Fibroblast of lung (primary cell): ENCODE data around the gene TP63.

Source experiments
- EZH2 ChIP-seq: IDR thresholded peaks from 2 replicates; pipeline ENCODE4 v1.5.1; 2012; ENCODE audit warnings: low read length, control low read depth, mild to moderate bottlenecking; ENCODE audit errors: missing control alignments
- TF ChIP-seq, protein P1 (sequence below), 2 donors: IDR thresholded peaks in 1 of 2; conservative IDR thresholded peaks in 1 of 2; 1 replicate in 1 of 2; 2 replicates in 1 of 2; pipeline ENCODE4 v1.5.1; 2011 to 2012; ENCODE audit warnings: low read length in 2 of 2, control low read depth in 1 of 2, inconsistent platforms in 1 of 2, low read depth in 1 of 2, mild to moderate bottlenecking in 1 of 2

DNA sequence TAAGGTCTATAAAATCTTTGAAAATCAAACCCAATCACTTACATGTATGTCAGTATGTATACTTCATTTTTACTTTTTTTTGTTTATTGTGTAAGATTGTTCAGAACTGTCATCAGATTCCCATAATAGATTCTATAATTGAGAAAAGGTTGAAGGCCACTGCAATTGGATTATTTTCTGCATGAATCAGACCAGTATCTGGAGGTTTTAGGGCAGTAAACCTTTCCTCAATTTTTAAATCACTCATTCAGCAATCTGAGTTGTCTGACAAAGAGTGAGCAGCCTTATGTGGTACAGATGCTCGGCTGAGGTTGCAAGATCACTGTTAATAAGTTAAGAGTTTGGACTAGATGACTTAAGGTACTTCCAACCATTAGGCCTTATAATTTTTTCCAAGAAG, 96.0 kb downstream of the TP63 start:
- TF ChIP-seq EZH2, result no peak
- TF ChIP-seq, protein P1, sequence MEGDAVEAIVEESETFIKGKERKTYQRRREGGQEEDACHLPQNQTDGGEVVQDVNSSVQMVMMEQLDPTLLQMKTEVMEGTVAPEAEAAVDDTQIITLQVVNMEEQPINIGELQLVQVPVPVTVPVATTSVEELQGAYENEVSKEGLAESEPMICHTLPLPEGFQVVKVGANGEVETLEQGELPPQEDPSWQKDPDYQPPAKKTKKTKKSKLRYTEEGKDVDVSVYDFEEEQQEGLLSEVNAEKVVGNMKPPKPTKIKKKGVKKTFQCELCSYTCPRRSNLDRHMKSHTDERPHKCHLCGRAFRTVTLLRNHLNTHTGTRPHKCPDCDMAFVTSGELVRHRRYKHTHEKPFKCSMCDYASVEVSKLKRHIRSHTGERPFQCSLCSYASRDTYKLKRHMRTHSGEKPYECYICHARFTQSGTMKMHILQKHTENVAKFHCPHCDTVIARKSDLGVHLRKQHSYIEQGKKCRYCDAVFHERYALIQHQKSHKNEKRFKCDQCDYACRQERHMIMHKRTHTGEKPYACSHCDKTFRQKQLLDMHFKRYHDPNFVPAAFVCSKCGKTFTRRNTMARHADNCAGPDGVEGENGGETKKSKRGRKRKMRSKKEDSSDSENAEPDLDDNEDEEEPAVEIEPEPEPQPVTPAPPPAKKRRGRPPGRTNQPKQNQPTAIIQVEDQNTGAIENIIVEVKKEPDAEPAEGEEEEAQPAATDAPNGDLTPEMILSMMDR (conservative IDR thresholded peaks at IDR 0.05 in 1 of 2, IDR thresholded peaks at IDR 0.05 in 1 of 2; ENCODE audit: low read depth in 1 of 2, low read length in 2 of 2), result no peak
